Measurements from ENCODE around the gene ABHD16A. TPM values are rescaled to one million over a fixed set of nuclear protein-coding genes. Genes with fewer than 3 reads are reported as not detected.

The ABHD16A gene
- total RNA-seq, 4 donors from 2014 or later = 39.2 to 82.9 (median 57.5) TPM

DNA sequence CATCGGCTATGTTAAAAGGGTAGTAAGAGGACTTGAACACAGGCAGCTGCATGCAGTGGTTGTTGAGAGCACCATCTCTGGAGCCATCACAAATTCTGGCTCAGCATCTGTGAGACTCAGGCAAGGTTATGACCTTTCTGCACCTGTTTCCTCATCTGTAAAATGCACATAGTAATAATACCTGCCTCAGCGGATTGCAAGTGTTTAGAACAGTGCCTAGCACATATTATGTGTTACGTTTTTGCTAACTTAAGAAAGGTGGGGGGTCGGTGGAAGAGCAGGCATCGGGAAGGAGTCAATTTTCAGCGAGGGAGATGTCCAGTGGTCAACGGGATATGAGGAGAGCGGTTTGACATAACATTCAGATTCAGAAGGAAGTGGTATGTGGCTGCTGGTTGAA, 25.2 kb downstream of the ABHD16A start:
- H3K9me3 ChIP-seq = no peaks in the 10 kb centered on the region
- no peak overlapping the region for H3K27ac ChIP-seq
- no peak overlapping the region for H3K4me3 ChIP-seq
- peaks cover 0 to 5% of the 10 kb centered on the region in 2 donors for H3K36me3 ChIP-seq
- in situ Hi-C loops (cut with MboI; ENCODE audit: low sequenced_read_pairs in 4 of 4) (loop anchor here in 1 of 4 donors (10.0 to 25.0 kb wide), 2 partner anchors 157 to 284 kb away; partner anchors contain the start of genes DXO, NELFE and SKIC2), intact Hi-C loops (cut with DNase I; ENCODE audit: low total_unique reads) (no loop called here)
- H3K4me1 ChIP-seq = peaks cover 13% of the 10 kb centered on the region in 2 donors
- ATAC-seq (no peak), DNase-seq (no peak)
- no peak for TF ChIP-seq POLR2A (IDR thresholded peaks at IDR 0.05)
- TF ChIP-seq, protein P1, sequence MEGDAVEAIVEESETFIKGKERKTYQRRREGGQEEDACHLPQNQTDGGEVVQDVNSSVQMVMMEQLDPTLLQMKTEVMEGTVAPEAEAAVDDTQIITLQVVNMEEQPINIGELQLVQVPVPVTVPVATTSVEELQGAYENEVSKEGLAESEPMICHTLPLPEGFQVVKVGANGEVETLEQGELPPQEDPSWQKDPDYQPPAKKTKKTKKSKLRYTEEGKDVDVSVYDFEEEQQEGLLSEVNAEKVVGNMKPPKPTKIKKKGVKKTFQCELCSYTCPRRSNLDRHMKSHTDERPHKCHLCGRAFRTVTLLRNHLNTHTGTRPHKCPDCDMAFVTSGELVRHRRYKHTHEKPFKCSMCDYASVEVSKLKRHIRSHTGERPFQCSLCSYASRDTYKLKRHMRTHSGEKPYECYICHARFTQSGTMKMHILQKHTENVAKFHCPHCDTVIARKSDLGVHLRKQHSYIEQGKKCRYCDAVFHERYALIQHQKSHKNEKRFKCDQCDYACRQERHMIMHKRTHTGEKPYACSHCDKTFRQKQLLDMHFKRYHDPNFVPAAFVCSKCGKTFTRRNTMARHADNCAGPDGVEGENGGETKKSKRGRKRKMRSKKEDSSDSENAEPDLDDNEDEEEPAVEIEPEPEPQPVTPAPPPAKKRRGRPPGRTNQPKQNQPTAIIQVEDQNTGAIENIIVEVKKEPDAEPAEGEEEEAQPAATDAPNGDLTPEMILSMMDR (IDR thresholded peaks at IDR 0.05 in 4 of 5, conservative IDR thresholded peaks at IDR 0.05 in 1 of 5) = no peak
- no peaks in the 10 kb centered on the region for H3K27me3 ChIP-seq

DNA sequence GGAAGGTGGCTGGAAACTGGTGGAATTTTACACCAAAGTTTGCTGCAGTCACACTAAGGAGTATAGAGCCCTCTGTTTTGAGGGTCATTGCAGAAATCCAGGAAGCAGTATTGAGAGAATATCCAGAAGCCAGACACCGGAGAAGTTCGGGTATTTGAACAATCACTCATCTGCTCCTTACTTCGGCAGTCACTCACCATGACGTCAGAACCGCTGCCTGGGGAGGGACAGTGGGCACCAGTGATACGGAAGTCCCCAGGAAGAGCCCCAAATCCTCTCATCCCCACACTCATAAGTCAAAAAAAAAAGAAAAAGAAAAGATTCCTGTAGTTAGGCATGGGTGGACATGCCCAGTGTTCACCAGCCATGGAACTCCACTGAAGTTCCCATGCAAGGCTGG, 26.2 kb downstream of the ABHD16A start:
- Histone ChIP-seq H3K4me3 (no peak overlapping the region), H3K27ac (no peak overlapping the region), H3K4me1 (peaks cover 13% of the 10 kb centered on the region in 2 donors), H3K9me3 (no peaks in the 10 kb centered on the region), H3K36me3 (peaks cover 0 to 15% of the 10 kb centered on the region in 2 donors), H3K27me3 (no peaks in the 10 kb centered on the region)
- intact Hi-C loops (cut with DNase I; ENCODE audit: low total_unique reads) (no loop called here), in situ Hi-C loops (cut with MboI; ENCODE audit: low sequenced_read_pairs in 4 of 4) (loop anchor here in 1 of 4 donors (10.0 to 25.0 kb wide), 2 partner anchors 158 to 285 kb away; partner anchors contain the start of genes DXO, NELFE and SKIC2)
- DNase-seq (no peak), ATAC-seq (no peak)
- no peak for TF ChIP-seq POLR2A (IDR thresholded peaks at IDR 0.05)
- TF ChIP-seq, protein P1 (IDR thresholded peaks at IDR 0.05 in 4 of 5, conservative IDR thresholded peaks at IDR 0.05 in 1 of 5) = no peak

DNA sequence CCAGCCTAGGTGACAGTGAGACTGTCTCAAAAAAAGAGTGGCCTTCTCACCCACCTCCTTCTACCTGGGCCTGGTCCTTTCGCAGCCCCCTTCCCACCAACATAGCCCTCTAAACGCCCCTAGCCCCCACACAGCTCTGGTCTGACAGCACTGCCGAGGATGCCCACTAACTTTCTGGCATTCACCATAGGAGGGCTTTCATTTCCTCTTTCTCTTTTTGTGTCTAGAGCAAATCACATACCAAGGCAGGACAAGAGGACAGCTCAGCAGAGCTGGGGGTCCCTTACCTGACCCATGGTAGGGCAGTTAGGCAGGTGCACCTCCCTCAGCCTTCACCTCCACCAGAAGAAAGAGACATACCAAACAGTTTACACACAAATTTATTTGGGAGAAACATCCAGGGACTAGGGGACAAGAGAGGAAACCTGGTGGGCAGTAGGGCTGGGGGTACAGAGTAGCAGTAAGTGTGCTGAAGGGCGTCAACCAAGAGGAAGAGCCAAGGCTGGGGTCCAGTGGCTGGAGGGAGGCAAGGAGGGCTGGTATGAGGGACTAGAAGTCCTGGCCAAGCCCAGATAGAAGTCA, 26.7 kb downstream of the ABHD16A start:
- H3K36me3 ChIP-seq = peaks cover 0 to 20% of the 10 kb centered on the region in 2 donors
- no peaks in the 10 kb centered on the region for H3K9me3 ChIP-seq
- no peaks in the 10 kb centered on the region for H3K27me3 ChIP-seq
- in situ Hi-C loops (cut with MboI; ENCODE audit: low sequenced_read_pairs in 4 of 4) = loop anchor here in 1 of 4 donors (10.0 to 25.0 kb wide), 2 partner anchors 158 to 286 kb away; partner anchors contain the start of genes DXO, NELFE and SKIC2
- DNase-seq (no peak), ATAC-seq (no peak)
- H3K27ac ChIP-seq = no peak overlapping the region
- H3K4me1 ChIP-seq = peaks cover 11% of the 10 kb centered on the region in 2 donors
- TF ChIP-seq, protein P1 (IDR thresholded peaks at IDR 0.05 in 4 of 5, conservative IDR thresholded peaks at IDR 0.05 in 1 of 5) = no peak
- TF ChIP-seq POLR2A (IDR thresholded peaks at IDR 0.05) = no peak
- no peak overlapping the region for H3K4me3 ChIP-seq
- intact Hi-C loops (cut with DNase I; ENCODE audit: low total_unique reads) = no loop called here

DNA sequence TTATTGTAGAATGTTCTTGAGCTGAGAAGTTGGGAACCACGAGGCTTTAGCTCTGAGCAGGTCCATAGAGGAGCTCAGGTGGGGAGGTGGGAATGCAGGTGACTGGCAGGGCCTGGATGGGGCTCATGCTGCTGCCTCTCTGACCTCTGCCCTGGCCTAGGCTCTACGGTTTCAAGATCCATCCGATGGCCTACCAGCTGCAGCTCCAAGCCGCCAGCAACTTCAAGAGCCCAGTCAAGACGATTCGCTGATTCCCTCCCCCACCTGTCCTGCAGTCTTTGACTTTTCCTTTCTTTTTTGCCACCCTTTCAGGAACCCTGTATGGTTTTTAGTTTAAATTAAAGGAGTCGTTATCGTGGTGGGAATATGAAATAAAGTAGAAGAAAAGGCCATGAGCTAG, 33.4 kb downstream of the ABHD16A start, which contains the start of gene LY6G5B:
Gene LY6G5B (plus strand): TSS at position 301 of the 400 bp plus-strand sequence. CDS start 975 bp downstream, outside the sequence.
- in situ Hi-C loops (cut with MboI; ENCODE audit: low sequenced_read_pairs in 4 of 4) (loop anchor here in 2 of 4 donors (10.0 to 25.0 kb wide), 3 partner anchors 165 to 518 kb away; partner anchors contain the start of genes AGER (in 2 of the 2), AGPAT1 (in 2 of the 2), GPSM3 (in 2 of the 2) and PBX2 (in 2 of the 2)), intact Hi-C loops (cut with DNase I; ENCODE audit: low total_unique reads) (loop anchor here (5.0 kb wide), 2 partner anchors 163 to 508 kb away; partner anchors contain the start of genes AGPAT1 and RNF5)
- TF ChIP-seq POLR2A (IDR thresholded peaks at IDR 0.05) = no peak
- TF ChIP-seq, protein P1 (IDR thresholded peaks at IDR 0.05 in 4 of 5, conservative IDR thresholded peaks at IDR 0.05 in 1 of 5) = no peak

More for the DNA sequence above, 33.4 kb downstream of the ABHD16A start, which contains the start of gene LY6G5B:
- no peaks in the 10 kb centered on the region for H3K9me3 ChIP-seq
- H3K4me3 ChIP-seq = no peak within 1 kb of the TSS
- H3K36me3 ChIP-seq = peaks cover 4 to 68% of the 10 kb centered on the region in 2 donors
- H3K4me1 ChIP-seq = peaks cover 11 to 19% of the 10 kb centered on the region in 2 donors
- DNase-seq (no peak), ATAC-seq (no peak)
- no peaks in the 10 kb centered on the region for H3K27me3 ChIP-seq
- no peak within 1 kb of the TSS for H3K27ac ChIP-seq
